HG02852 (cell line): ENCODE results near the gene GLRX3.

Source experiments
- ATAC-seq: cut with Tn5 transposase; IDR thresholded peaks from one replicate; pipeline ENCODE4 v1.9.1; 2021; ENCODE audit warnings: mild to moderate bottlenecking, moderate library complexity; ENCODE audit not compliant: unreplicated experiment

The GLRX3 gene

DNA sequence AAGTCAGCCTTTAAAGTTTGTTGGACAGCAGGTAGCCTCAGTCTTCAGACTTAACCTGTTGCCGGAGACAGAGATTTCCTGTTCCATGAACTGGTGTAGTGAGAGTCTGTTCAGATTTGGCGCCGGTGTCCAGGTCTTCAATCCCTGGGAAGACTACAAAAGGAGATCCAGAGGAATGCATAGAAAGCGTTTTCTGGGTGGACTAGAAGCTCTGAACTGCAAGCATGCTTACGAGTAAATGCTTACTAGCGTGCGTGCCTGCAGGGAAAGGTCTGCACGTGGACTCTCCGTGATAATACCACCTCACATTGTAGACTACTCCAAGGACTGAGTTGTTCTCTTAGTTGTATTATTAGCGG, 878 bp downstream of the GLRX3 start:
- ATAC-seq, result no peak

DNA sequence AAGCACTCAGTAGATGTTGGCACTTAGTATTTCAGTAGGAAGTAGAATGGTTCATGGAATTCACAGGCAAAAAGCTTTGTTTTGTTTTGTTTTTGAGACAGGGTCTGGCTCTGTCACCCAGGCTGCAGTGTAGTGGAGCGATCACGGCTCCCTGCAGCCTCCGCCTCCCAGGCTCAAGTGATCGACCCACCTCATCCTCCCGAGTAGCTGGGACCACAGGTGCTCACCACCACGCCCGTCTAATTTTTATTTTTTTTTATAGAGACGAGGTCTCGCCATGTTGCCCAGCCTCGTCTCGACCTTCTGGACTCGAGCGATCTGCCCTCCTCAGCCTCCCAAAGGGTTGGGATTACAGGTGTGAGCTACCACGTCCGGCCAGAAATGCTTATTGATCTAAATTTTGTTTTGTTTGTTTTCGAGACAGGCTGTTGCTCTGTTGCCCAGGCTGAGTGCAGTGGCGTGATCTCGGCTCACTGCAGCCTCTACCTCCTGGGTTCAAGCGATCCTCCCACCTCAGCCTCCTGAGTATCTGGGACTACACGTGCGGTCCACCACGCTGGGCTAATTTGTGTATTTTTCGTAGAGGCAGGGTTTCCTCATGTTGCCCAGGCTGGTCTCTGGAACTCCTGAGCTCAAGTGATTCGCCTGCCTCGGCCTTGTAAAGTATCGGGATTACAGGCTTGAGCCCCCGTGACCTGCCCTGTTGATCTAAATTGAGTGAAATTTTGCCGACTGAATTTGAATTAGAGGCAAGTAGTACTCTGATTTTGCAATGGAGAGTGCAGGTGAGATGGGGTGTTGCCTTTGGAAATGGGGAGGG, 1.7 kb downstream of the GLRX3 start:
- no peak for ATAC-seq

DNA sequence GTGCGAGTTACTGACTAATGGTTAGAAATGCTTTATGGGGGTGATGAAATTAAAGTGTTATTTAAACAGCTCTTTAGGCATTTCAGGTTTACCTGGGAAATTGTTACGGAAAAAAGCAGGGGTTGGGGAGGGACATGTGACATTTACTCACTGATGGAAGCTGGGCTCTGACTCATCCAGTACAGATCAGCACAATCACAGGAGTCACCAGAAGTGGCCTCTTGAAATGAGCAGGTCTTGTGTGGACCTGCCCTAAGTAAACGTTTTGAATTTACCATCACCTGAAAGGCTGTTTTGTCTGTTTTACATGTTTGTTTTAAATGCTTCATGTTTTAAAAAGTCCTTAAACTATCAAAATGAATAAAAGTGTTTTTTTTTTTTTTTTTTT, 2.3 kb downstream of the GLRX3 start:
- ATAC-seq, result no peak

GRCh38 chr10:130140425-130140824, 4.2 kb downstream of the GLRX3 start:
- no peak for ATAC-seq

DNA sequence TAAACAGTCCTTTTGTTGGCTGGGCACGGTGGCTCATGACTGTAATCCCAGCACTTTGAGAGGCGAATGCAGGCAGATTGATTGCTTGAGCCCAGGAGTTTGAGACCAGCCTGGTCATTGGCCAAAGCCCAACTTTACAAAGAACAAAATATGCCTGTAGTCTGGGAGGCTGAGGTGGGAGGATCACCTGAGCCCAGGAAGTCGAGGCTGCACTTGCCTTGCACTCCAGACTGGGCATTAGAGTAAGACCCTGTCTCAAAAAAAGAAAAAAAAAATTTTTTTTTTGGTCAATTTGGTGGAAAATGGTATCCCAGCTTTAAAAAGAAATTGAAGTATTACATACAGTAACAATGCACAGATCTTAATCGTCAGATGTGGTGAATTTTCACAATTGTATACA, 4.8 kb downstream of the GLRX3 start:
- ATAC-seq, result no peak

- ATAC-seq, result peak; percentile 32
Measured at GRCh38 chr10:130141460-130141859, 5.3 kb downstream of the GLRX3 start.

DNA sequence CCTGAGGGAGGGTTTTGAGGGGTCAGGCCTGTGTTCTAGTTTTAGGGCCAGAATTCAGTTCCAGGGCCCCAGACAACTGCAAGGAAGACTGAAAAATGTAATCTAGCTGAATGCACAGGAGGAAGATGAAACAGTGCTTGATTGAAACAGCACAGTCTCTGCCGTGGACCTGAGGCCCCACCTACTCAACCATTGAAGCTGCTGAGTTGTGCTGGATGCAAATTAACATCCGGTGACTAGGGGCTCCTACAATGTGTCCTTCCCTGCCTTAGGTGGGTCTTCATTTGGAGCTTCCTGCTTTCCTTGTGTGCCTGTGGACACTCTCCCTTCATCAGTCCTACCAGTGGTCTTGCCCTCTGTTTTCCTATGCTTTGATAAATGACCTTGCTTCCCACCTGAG, 5.7 kb downstream of the GLRX3 start:
- peak; percentile 76 for ATAC-seq

DNA sequence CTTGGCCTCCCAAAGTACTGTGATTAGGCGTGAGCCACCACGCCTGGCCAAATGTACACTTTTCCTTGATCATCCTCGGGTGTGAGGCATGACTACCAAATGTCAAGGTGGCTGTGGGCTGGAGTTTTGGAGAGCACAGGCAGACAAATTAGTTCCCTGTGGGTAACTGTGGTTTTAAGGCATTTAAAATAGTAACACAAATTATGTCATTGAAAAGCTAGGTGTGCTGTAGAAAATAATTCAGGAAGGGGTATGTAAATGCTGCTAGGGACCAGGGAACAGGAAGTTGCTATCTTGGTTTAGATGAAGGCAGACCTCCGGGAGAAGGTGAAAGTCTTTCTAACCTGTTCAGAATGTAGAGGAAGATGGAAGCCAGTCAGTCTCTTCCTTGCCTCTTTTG, 9.9 kb downstream of the GLRX3 start:
- ATAC-seq, result no peak

DNA sequence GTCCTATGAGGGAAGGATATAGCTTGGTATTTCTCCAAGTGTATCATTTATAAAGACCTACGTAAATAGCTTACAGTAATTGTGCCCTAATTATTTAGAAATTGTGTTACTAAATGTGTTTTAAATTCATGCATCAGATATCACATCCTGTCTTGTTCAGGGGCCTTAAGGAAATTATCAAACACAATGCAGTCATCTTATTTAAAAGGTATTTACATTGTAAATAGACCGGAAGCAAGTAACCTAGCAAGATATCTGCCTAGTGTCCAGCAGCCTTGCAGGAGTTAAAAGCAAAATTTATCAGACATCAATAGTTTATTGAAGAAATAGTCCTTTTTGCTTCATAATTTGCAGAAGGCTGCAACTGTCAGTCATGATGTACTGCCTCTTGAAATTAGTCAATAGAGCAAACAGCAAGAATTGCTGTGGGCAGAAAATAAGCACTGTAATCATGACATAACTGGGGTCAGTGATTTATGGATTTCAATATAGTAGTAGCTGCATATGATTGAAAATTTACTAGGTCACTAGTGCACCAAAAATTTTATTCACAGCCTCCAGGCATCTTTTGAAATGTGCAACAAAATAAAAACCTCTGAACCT, 23.1 kb downstream of the GLRX3 start:
- ATAC-seq, result no peak

- ATAC-seq, result peak; percentile 48
Measured at GRCh38 chr10:130160775-130161174, 24.6 kb downstream of the GLRX3 start.

DNA sequence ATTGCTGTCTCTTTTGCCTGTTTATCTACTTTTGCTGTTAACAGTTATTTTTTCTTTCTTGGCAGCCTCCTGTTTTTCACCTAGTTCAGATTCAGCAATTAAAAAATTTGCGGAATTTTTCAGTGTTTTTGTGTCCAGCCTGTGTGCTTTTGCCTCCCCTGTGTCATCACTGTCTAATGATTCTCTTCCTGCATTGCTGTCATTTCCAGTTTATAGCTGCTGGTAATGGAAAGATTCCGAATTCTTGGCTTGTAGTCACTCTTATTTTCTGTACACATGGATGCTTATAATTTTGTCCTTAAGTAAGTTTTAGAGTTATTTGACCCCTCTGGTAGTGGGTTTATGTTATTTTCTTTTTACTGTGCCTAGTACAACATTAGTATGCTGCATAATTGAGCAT, 25.1 kb downstream of the GLRX3 start:
- no peak for ATAC-seq

GRCh38 chr10:130167193-130167592, 31.0 kb downstream of the GLRX3 start:
- ATAC-seq, result no peak

GRCh38 chr10:130167707-130168106, 31.5 kb downstream of the GLRX3 start:
- no peak for ATAC-seq

DNA sequence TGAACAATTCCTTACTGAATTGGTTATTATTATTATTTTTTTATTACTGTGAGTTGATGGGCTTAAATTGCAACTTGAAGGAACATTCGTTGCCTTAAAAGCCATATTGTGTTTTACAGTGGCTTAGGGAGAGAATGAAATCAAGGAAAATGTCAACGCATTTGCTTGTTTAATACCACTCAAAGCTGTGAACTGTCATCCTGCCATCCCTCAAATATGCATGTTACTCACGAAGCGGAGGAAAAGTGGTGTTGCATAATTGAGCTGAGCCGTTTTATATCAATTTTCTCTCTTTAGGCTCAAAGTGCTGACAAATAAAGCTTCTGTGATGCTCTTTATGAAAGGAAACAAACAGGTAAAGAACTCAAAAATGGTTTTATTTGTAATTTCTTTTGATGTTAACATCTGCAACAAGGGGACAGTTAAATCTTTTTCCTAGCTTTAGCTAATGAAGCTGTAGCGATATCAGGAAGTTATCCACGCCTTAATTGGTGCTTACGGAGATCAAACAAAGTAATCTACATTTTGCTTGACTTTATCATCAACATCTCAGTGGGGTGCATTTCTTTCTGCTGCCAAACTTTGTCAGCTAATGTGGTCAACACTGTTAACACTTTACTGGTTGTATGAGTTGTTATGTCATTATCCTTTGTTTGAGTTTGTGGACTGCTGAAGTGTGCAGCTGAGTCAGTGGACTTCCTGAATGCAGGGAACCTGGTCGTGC, 33.1 kb downstream of the GLRX3 start:
- no peak for ATAC-seq

- ATAC-seq, result no peak
Measured at GRCh38 chr10:130171196-130171595, 35.0 kb downstream of the GLRX3 start.

GRCh38 chr10:130174328-130174727, 38.1 kb downstream of the GLRX3 start:
- no peak for ATAC-seq

GRCh38 chr10:130175074-130175473, 38.9 kb downstream of the GLRX3 start:
- no peak for ATAC-seq

DNA sequence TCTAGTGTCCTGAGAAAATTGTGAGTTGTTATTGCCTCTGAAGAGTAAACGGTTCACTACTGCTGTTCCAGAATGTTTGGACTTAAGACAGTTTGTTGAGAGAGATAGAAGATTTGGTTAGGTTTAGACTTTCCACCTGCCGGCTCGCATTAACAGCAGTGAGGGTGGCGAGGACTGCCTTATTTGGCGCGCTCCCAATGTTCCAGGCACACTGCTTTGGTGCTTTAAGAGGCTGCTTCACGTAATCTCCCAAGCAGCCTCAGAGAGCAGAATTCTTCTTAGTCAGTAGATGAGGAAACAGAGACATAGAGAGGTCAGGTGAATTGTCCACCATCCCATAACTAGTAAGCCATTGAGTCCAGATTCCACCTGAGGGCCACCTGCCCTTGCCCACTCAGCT, 41.1 kb downstream of the GLRX3 start:
- no peak for ATAC-seq

GRCh38 chr10:130179640-130180039, 43.4 kb downstream of the GLRX3 start:
- ATAC-seq, result no peak

GRCh38 chr10:130180416-130180815, 44.2 kb downstream of the GLRX3 start:
- ATAC-seq, result no peak

- no peak for ATAC-seq
Measured at GRCh38 chr10:130181858-130182257, 45.7 kb downstream of the GLRX3 start.

DNA sequence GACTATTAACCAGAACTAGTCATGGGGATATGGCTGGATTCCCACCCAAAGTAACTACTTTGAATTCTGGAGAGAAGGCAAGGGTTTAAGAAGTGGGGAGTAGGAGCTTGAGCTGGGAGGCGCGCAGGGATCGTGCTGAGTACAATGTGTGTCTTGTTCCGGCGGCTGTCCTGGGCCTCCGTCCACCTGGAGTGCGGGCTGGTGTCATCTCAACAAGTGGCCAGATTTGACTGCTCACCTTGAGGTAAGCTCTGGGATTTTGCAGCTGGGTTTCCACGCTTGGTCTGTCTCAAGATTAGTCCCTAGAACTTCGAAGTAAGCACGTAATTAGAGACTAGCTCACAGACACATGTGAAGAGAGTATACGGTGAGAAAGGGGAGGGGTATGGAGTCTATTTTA, 49.4 kb downstream of the GLRX3 start:
- ATAC-seq, result no peak
